Stimulated activated CD8-positive, alpha-beta memory T cell treated with anti-CD3 and anti-CD28 coated beads, Interleukin-15, amount 100 ng/mL, for 1 hour (primary cell): ENCODE data around the gene LRRC8A.
A peak's percentile ranks its signal among the peaks of the same experiment; 100 is the strongest.

ENCODE experiments used
- DNase-seq: peaks from one replicate; pipeline ENCODE4 v3.0.0-alpha.2; 2020; ENCODE audit warnings: low read depth

The LRRC8A gene

GRCh38 chr9:128902351-128903078, 20.6 kb downstream of the LRRC8A start:
- peak; percentile 71 for DNase-seq

- no peak for DNase-seq
These were observed 21.1 kb downstream of the LRRC8A start for GRCh38 chr9:128903079-128903461.

- no peak for DNase-seq
These were observed 22.1 kb downstream of the LRRC8A start for GRCh38 chr9:128903871-128904620.

- no peak for DNase-seq
These were observed 24.0 kb downstream of the LRRC8A start for GRCh38 chr9:128905964-128906363.

- no peak for DNase-seq
These were observed 24.8 kb downstream of the LRRC8A start for GRCh38 chr9:128906741-128907140.

GRCh38 chr9:128908372-128908771, 26.4 kb downstream of the LRRC8A start:
- DNase-seq = no peak

- DNase-seq = no peak
These were observed 27.9 kb downstream of the LRRC8A start for GRCh38 chr9:128909859-128910258.

- DNase-seq = no peak
These were observed 29.0 kb downstream of the LRRC8A start for GRCh38 chr9:128910906-128911305.

- DNase-seq = no peak
These were observed 29.6 kb downstream of the LRRC8A start for GRCh38 chr9:128911529-128912035.

- DNase-seq = no peak
These were observed 30.4 kb downstream of the LRRC8A start for GRCh38 chr9:128912270-128912853.

GRCh38 chr9:128913048-128913900, 31.3 kb downstream of the LRRC8A start:
- DNase-seq = no peak

GRCh38 chr9:128913995-128914772, 32.3 kb downstream of the LRRC8A start:
- DNase-seq = no peak

- DNase-seq = no peak
These were observed 34.3 kb downstream of the LRRC8A start for GRCh38 chr9:128916204-128916603.

GRCh38 chr9:128916745-128917144, 34.8 kb downstream of the LRRC8A start:
- no peak for DNase-seq

GRCh38 chr9:128917151-128917849, 35.4 kb downstream of the LRRC8A start:
- no peak for DNase-seq

- DNase-seq = no peak
These were observed 37.0 kb downstream of the LRRC8A start for GRCh38 chr9:128918921-128919320.

- DNase-seq = no peak
These were observed 37.6 kb downstream of the LRRC8A start for GRCh38 chr9:128919402-128920089.

- no peak for DNase-seq
These were observed 38.6 kb downstream of the LRRC8A start, which contains the start of gene PHYHD1 for GRCh38 chr9:128920381-128921058. Gene PHYHD1 (plus strand): TSS chr9:128920982. CDS start chr9:128922324, 1,342 bp downstream.
